Choroid plexus epithelial cell (primary cell): ENCODE results near the gene TEAD1.

ENCODE experiments used
- DNase-seq: peaks from one replicate; pipeline ENCODE4 v3.0.0-alpha.2; 2010; ENCODE audit warnings: low read depth
- H3K4me3 ChIP-seq: 2 replicates; pipeline ENCODE4 v1.5.1; 2011; ENCODE audit warnings: low read depth, mild to moderate bottlenecking, control low read depth, low read length, moderate library complexity
- TF ChIP-seq, protein P1 (sequence below): conservative IDR thresholded peaks from 2 replicates; pipeline ENCODE4 v1.5.1; 2011; ENCODE audit warnings: low read depth, mild to moderate bottlenecking, control low read depth, inconsistent platforms, low read length, moderate library complexity

Gene TEAD1

DNA sequence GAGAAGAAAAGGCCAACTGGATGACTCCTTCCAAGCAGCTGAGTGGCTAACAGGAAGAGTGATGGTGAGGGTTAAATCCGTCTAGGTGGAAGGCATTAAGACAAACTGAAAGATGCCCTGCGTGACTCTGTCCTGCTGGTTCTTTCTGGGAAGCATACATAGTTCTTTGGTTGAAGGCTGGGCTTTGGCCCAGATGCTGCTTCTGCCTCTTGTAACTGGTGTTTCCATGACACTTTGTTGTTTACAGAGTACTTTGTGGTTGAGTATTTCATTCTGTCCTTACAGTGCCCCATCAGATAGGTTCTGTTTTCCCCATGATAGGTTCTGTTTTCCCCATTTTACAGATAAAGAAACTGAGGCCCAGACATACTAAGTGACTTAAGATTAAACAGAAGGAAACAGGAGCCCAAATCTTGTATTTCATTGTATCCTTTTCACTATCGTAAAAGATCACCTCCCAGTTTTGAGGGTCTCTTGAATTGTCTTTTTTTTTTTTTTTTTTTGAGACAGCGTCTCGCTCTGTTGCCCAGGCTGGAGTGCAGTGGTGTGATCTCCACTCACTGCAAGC is 210.6 kb downstream of the TEAD1 start:
- TF ChIP-seq, protein P1, sequence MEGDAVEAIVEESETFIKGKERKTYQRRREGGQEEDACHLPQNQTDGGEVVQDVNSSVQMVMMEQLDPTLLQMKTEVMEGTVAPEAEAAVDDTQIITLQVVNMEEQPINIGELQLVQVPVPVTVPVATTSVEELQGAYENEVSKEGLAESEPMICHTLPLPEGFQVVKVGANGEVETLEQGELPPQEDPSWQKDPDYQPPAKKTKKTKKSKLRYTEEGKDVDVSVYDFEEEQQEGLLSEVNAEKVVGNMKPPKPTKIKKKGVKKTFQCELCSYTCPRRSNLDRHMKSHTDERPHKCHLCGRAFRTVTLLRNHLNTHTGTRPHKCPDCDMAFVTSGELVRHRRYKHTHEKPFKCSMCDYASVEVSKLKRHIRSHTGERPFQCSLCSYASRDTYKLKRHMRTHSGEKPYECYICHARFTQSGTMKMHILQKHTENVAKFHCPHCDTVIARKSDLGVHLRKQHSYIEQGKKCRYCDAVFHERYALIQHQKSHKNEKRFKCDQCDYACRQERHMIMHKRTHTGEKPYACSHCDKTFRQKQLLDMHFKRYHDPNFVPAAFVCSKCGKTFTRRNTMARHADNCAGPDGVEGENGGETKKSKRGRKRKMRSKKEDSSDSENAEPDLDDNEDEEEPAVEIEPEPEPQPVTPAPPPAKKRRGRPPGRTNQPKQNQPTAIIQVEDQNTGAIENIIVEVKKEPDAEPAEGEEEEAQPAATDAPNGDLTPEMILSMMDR: no peak
- H3K4me3 ChIP-seq: no peak overlapping the region
- peak; percentile 73 for DNase-seq

DNA sequence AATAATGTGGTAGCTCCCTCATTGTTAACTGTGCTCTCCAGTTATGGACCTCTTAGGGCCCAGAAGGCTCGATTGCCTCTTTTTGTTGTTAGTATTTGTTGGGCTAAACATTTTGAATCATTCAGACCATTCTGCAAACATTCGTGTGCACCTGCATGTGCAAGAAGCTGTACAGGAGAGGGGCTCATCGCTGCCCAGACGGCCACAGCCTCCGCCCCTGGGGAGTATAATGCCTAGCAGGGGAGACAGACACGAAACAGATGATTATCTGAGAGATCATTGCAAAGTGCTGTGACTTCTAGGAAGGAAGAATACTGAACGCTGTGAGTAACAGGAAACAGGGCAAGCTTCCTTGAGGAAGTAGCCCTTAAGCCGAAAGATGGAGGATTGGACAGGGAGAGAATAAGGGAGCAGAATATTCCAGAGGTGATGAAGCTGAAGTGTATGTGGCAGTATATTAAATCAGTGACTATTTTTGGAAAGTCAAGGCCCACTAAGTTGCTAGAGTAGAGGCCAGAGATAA is 211.6 kb downstream of the TEAD1 start:
- TF ChIP-seq, protein P1: no peak
- DNase-seq: no peak
- no peak overlapping the region for H3K4me3 ChIP-seq

DNA sequence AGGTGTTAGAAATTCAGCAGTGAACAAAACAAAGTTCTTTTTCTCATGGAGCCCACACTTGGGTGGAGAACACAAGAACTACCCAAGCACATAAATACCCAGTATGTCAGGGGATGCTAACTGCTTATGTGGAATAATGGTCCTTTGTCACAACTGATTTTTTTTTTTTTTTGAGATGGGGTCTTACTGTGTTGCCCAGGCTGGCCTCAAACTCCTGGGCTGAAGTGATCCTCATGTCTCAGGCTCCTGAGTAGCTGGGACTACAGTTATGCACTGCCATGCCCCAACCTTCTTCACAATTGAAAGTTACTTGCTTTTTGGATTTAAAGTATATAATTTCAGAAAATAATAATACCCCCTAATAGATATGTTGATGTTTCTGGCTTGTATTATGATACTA is 212.3 kb downstream of the TEAD1 start:
- TF ChIP-seq, protein P1: no peak
- DNase-seq: no peak

DNA sequence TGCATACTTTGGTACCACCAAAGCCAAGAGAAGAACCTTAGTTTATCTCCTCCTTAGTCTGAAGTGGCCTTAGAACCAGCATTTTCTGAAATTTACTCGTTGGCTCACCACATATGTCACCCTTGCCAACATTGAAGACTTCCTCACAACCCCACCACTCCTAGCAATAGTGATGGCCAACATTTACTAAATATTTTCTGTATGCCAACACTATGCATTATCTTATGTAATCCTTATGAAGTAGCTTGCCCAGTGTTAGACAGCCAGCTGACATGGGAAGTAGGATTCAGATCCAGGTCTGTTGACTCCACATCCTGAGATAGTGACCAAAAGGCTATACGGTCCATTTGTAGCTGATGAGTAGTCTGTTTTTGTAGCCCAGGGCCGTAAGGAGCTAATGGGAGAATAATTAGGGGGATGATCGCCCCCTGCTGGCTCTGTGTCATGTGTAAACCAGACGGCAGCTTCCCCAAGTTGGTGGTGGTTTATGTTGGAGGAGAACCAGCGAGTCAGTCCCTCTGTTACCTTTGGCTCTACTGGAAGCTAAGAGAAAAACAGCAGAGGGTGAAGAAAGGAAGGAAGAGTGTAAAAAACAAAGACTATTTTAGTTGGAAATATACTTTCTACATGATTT is 214.4 kb downstream of the TEAD1 start:
- DNase-seq: peak; percentile 98
- no peak overlapping the region for H3K4me3 ChIP-seq

More for the DNA sequence above, 212.3 kb downstream of the TEAD1 start:
- no peak overlapping the region for H3K4me3 ChIP-seq

DNA sequence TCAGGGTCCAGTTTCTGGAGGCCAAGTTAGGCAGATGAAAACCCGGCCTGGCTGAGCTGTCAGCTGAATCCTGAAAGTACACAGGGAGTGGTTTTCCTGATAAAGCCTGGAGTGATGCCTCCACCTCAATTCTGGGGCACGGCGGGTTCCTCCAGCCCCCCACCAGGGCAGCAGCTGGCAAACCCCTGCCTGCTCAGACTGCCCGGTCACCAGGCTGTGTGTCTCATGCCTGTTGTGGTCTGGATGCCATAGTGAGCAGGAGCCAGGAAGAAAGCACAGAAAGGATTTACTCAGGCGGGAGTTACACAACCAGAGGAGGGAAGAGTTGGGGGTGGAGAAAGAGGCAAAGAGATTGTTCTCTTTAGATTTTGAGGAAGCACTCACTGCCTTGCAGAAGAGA is 215.0 kb downstream of the TEAD1 start:
- peak; percentile 85 for DNase-seq
- TF ChIP-seq, protein P1: no peak

More for the DNA sequence above, 214.4 kb downstream of the TEAD1 start:
- TF ChIP-seq, protein P1: peak; percentile 87

DNA sequence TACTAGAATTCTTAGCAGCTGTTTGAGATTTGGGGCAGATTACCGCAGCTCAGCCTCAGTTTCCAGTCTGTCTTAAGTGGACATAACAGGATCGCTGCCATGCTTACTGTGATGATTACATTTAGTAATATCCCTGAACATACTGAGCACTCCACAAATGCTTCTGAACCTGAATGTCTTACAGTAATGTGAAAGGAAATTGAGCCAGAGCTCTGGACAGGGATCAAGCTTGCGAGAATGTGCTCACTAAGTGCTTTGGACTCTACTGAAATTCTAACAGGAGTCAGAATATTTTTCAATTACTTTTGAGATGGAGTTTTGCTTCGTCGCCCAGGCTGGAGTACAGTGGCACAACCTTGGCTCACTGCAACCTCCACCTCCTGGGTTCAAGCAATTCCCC is 216.3 kb downstream of the TEAD1 start:
- TF ChIP-seq, protein P1: no peak
- no peak overlapping the region for H3K4me3 ChIP-seq
- peak; percentile 67 for DNase-seq

More for the DNA sequence above, 215.0 kb downstream of the TEAD1 start:
- peak overlapping the region; percentile 7 for H3K4me3 ChIP-seq
